H1 (cell line): ENCODE measurements around the gene MAML3. TPM values are rescaled to one million over a fixed set of nuclear protein-coding genes. Genes with fewer than 3 reads are reported as not detected.

ENCODE experiments used
- CTCF ChIA-PET: fragments of 300-600 bp; sonication (Branson Sonifier 250); formaldehyde crosslinking; loops from one replicate; lab custom pipeline; 2021; ENCODE audit not compliant: partially characterized antibody; lab: Charles Lee
- POLR2A ChIA-PET: fragments of 300-600 bp; sonication (Branson Sonifier 250); formaldehyde crosslinking; loops from one replicate; lab custom pipeline; 2021; ENCODE audit warnings: inconsistent platforms; ENCODE audit not compliant: partially characterized antibody; lab: Charles Lee
- DNase-seq, 2 experiments: peaks; one replicate each; pipeline versions ENCODE4 v3.0.0 to v3.0.0-alpha.2; 2010 to 2022; ENCODE audit warnings: low spot score in 2 of 2, low read depth in 1 of 2, mixed read lengths in 1 of 2
- FAIRE-seq: peaks from 2 replicates; lab custom pipeline; 2011; peaks lifted over from hg19 to GRCh38; lab: Jason Lieb, UNC
- H2AFZ ChIP-seq: 2 replicates; pipeline ENCODE4 v1.8.1; 2012; ENCODE audit warnings: low read length, inconsistent platforms
- H2AK5ac ChIP-seq: 2 replicates; pipeline ENCODE4 v1.6.1; 2013; ENCODE audit warnings: low read depth, low read length
- H2BK120ac ChIP-seq: replicated peaks from 2 replicates; pipeline ENCODE3; 2013; ENCODE audit warnings: low read depth, low read length, inconsistent platforms
- H2BK12ac ChIP-seq: 2 replicates; pipeline ENCODE4 v1.6.1; 2013; ENCODE audit warnings: low read depth, low read length
- H2BK15ac ChIP-seq: 2 replicates; pipeline ENCODE4 v1.6.1; 2013; ENCODE audit warnings: low read length
- H2BK20ac ChIP-seq: 2 replicates; pipeline ENCODE4 v1.6.1; 2013; ENCODE audit warnings: low read length
- H2BK5ac ChIP-seq: 2 replicates; pipeline ENCODE4 v1.6.1; 2013; ENCODE audit warnings: low read depth, low read length
- H3K14ac ChIP-seq: 2 replicates; pipeline ENCODE4 v1.6.1; 2013; ENCODE audit warnings: inconsistent platforms; ENCODE audit not compliant: insufficient read length
- H3K18ac ChIP-seq: 2 replicates; pipeline ENCODE4 v1.6.1; 2013; ENCODE audit warnings: low read length; ENCODE audit errors: extremely low read depth
- H3K23ac ChIP-seq: 2 replicates; pipeline ENCODE4 v1.6.1; 2013; ENCODE audit warnings: inconsistent platforms; ENCODE audit not compliant: insufficient read length
- H3K23me2 ChIP-seq: 2 replicates; pipeline ENCODE4 v1.6.1; 2013; ENCODE audit warnings: low read depth, low read length
- H3K27ac ChIP-seq: 2 replicates; pipeline ENCODE4 v1.6.1; 2011; ENCODE audit warnings: low read depth, low read length, inconsistent platforms
- H3K27me3 ChIP-seq, 4 experiments: replicated peaks in 1 of 4; 1 replicate in 1 of 4; 2 replicates in 3 of 4; pipeline versions ENCODE4 v1.6.1 to v1.8.1; 2011 to 2013; ENCODE audit warnings: low read length in 3 of 4, mild to moderate bottlenecking in 3 of 4, inconsistent platforms in 2 of 4, mixed read lengths in 2 of 4, moderate library complexity in 1 of 4; ENCODE audit not compliant: control insufficient read depth in 3 of 4, insufficient read depth in 3 of 4; ENCODE audit errors: extremely low read depth in 1 of 4
- H3K36me3 ChIP-seq, 4 experiments: 2 replicates each; pipeline versions ENCODE4 v1.6.1 to v1.8.1; 2011 to 2013; ENCODE audit warnings: mild to moderate bottlenecking in 4 of 4, low read length in 3 of 4, moderate library complexity in 2 of 4, control low read depth in 1 of 4, inconsistent platforms in 1 of 4; ENCODE audit not compliant: insufficient read depth in 4 of 4, control insufficient read depth in 2 of 4
- H3K4ac ChIP-seq: replicated peaks from 2 replicates; pipeline ENCODE3; 2013; ENCODE audit warnings: low read length, low read depth, mixed read lengths, inconsistent platforms; ENCODE audit not compliant: insufficient read length
- H3K4me1 ChIP-seq, 4 experiments: replicated peaks in 1 of 4; 1 replicate in 1 of 4; 2 replicates in 3 of 4; pipeline versions ENCODE4 v1.6.1 to v1.8.1; 2011 to 2013; ENCODE audit warnings: low read length in 3 of 4, inconsistent platforms in 2 of 4, mixed read lengths in 1 of 4; ENCODE audit not compliant: insufficient read depth in 4 of 4, control insufficient read depth in 3 of 4
- H3K4me2 ChIP-seq, 2 experiments: 2 replicates each; pipeline versions ENCODE4 v1.6.1 to v1.8.1; 2011 to 2013; ENCODE audit warnings: low read depth in 2 of 2, low read length in 2 of 2, control low read depth in 1 of 2, inconsistent platforms in 1 of 2, mild to moderate bottlenecking in 1 of 2; ENCODE audit not compliant: insufficient read depth in 1 of 2
- H3K4me3 ChIP-seq, 4 experiments: fragments of 200-600, 300-600 bp in 1 of 4; sonication (generic), shearing (Covaris generic), sonication (Bioruptor Twin) in 1 of 4; 2 replicates each; pipeline versions ENCODE4 v1.5.1 to v1.8.1; 2011 to 2016; ENCODE audit warnings: low read length in 4 of 4, low read depth in 3 of 4, control low read depth in 2 of 4, inconsistent platforms in 2 of 4, mild to moderate bottlenecking in 2 of 4, mixed read lengths in 1 of 4, moderate library complexity in 1 of 4; ENCODE audit not compliant: insufficient read depth in 2 of 4; ENCODE audit errors: extremely low read depth in 1 of 4
- H3K56ac ChIP-seq: replicated peaks from 2 replicates; pipeline ENCODE3; 2013; ENCODE audit warnings: low read depth, mild to moderate bottlenecking, mixed read lengths, low read length, inconsistent platforms; ENCODE audit not compliant: insufficient read length
- H3K79me1 ChIP-seq: 2 replicates; pipeline ENCODE4 v1.6.1; 2013; ENCODE audit warnings: low read depth, low read length, control low read depth
- H3K79me2 ChIP-seq, 2 experiments: 2 replicates each; pipeline versions ENCODE4 v1.6.1 to v1.8.1; 2012 to 2013; ENCODE audit warnings: low read length in 2 of 2, mild to moderate bottlenecking in 2 of 2, inconsistent platforms in 1 of 2; ENCODE audit not compliant: insufficient read depth in 2 of 2, control insufficient read depth in 1 of 2
- H3K9ac ChIP-seq, 4 experiments: replicated peaks in 1 of 4; 1 replicate in 1 of 4; 2 replicates in 3 of 4; pipeline versions ENCODE4 v1.6.1 to v1.8.1; 2011 to 2013; ENCODE audit warnings: low read depth in 3 of 4, low read length in 3 of 4, control low read depth in 2 of 4, mild to moderate bottlenecking in 2 of 4, moderate library complexity in 2 of 4, inconsistent platforms in 1 of 4; ENCODE audit errors: extremely low read depth in 1 of 4
- H3K9me3 ChIP-seq, 2 experiments: 2 replicates each; pipeline versions ENCODE4 v1.6.1 to v1.8.1; 2012 to 2013; ENCODE audit warnings: mild to moderate bottlenecking in 2 of 2, moderate library complexity in 2 of 2, control low read depth in 1 of 2, inconsistent platforms in 1 of 2, low read depth in 1 of 2, low read length in 1 of 2, mixed read lengths in 1 of 2; ENCODE audit not compliant: insufficient read depth in 2 of 2
- H4K20me1 ChIP-seq, 2 experiments: replicated peaks in 1 of 2; 2 replicates each; pipeline versions ENCODE3 to v1.8.1; 2011 to 2013; ENCODE audit warnings: inconsistent platforms in 2 of 2, low read length in 2 of 2, mild to moderate bottlenecking in 1 of 2; ENCODE audit not compliant: insufficient read depth in 2 of 2, control insufficient read depth in 1 of 2
- H4K5ac ChIP-seq: 2 replicates; pipeline ENCODE4 v1.6.1; 2013; ENCODE audit warnings: low read length, low read depth, mixed read lengths, inconsistent platforms; ENCODE audit not compliant: insufficient read length
- H4K8ac ChIP-seq: 2 replicates; pipeline ENCODE4 v1.8.0; 2013; ENCODE audit warnings: mild to moderate bottlenecking, moderate library complexity, low read length, inconsistent platforms; ENCODE audit not compliant: insufficient read depth; ENCODE audit errors: extremely low read depth
- H4K91ac ChIP-seq: replicated peaks from 2 replicates; pipeline ENCODE3; 2013; ENCODE audit warnings: low read length, mixed read lengths, inconsistent platforms; ENCODE audit not compliant: insufficient read length
- KDM1A ChIP-seq: fragments of 200-600, 300-600 bp; sonication (generic); IDR thresholded peaks from 2 replicates; pipeline ENCODE4 v1.7.1; 2016; ENCODE audit warnings: mild to moderate bottlenecking, low read length, borderline replicate concordance
- RXRA ChIP-seq: IDR thresholded peaks from 2 replicates; pipeline ENCODE4 v1.6.1; 2011; ENCODE audit warnings: low read depth, mild to moderate bottlenecking, low read length, moderate library complexity; ENCODE audit not compliant: insufficient read depth
- SP4 ChIP-seq: IDR thresholded peaks from 2 replicates; pipeline ENCODE4 v1.6.1; 2012; ENCODE audit warnings: low read length, inconsistent platforms
- TBP ChIP-seq: IDR thresholded peaks from 2 replicates; pipeline ENCODE4 v1.6.1; 2011; ENCODE audit warnings: low read depth, low read length, improper control_type of control experiment
- WGBS, 2 experiments: shearing (Covaris generic) in 1 of 2; methylation state at CpG; one replicate each; pipeline versions ENCODE4 v1.1.6 to v1.1.7; 2013 to 2015; ENCODE audit warnings: low lambda C conversion rate in 2 of 2, mixed read lengths in 2 of 2, inconsistent platforms in 1 of 2, low coverage in 1 of 2, missing lambda C conversion rate in 1 of 2; ENCODE audit not compliant: insufficient replicate concordance in 2 of 2, insufficient coverage in 1 of 2, insufficient read length in 1 of 2; ENCODE audit errors: extremely low coverage in 1 of 2, missing lambda C conversion rate in 1 of 2; 5-methylcytosine and 5-hydroxymethylcytosine counted together
- polyA plus RNA-seq, 7 experiments: library from polyadenylated mRNA; depleted of rRNA in 3 of 7; stranded (reverse) in 5 of 7; unstranded in 2 of 7; fragments of >200 nt in 5 of 7; fragments of 200-250 nt in 2 of 7; gene quantifications; 1 replicate in 5 of 7; 2 replicates in 1 of 7; 4 replicates in 1 of 7; pipeline versions ENCODE4 v1.2.1 to v1.2.3, GENCODE V29; 2011 to 2013; ENCODE audit warnings: missing spikeins in 2 of 7, mixed read lengths in 2 of 7
- total RNA-seq: library from RNA; stranded (reverse); fragmentation: NEBNext Ultra II Directional; extraction: Animal tissue kit (Norgen Biotek cat#: 25700); gene quantifications from 2 replicates; pipeline ENCODE4 v1.2.1, GENCODE V29; 2021

The MAML3 gene
- total and polyA plus RNA-seq, 2 of the 8 experiments (the other 6 are each of a cell fraction or from before 2014, with no cell fraction given) = 2.1 to 5.7 TPM

DNA sequence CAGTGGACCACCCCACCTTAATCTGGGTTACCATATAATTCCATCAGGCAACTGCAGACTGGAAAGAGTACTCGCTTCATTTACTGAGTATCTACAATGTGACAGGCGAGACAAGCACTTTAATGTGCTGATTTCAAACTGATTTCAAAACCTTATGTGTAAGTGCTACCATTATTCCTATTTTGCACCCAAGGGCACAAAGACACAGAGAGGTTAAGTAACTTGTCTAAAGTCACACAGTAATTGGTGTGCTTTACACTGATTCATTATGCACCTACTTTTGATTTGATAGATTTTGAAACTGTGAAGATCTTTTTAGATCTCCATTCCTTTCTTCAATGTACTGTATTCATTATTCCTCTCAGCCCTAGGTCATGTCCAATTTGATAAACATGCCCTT is 296.0 kb downstream of the MAML3 start:
- H2BK12ac ChIP-seq = no peak overlapping the region
- peaks cover 0 to 11% (median 3%) of the 10 kb centered on the region in 4 experiments; a peak in 4 of 7 replicates for H3K4me1 ChIP-seq
- H3K9me3 ChIP-seq = no peaks in the 10 kb centered on the region
- no peaks in the 10 kb centered on the region for H3K36me3 ChIP-seq
- TF ChIP-seq SP4 (no peak), KDM1A (peak; percentile 73; the same call in 1 of the 2 replicates), TBP (no peak), RXRA (no peak)
- TF ChIP-seq, all 59 proteins: peak for 1
- no peak for DNase-seq
- H3K79me1 ChIP-seq = no peaks in the 10 kb centered on the region
- H3K4me3 ChIP-seq = no peak overlapping the region
- H3K9ac ChIP-seq = no peak overlapping the region
- no peak overlapping the region for H4K8ac ChIP-seq
- no peaks in the 10 kb centered on the region for H4K20me1 ChIP-seq
- H3K14ac ChIP-seq = no peak overlapping the region
- no peak overlapping the region for H2AFZ ChIP-seq
- H3K27me3 ChIP-seq = no peaks in the 10 kb centered on the region
- no peaks in the 10 kb centered on the region for H3K23me2 ChIP-seq
- H2BK20ac ChIP-seq = no peak overlapping the region
- CTCF ChIA-PET = interaction anchor here (0.9 to 1.4 kb wide), 3 partner anchors 23 to 56 kb away, joined by 3 to 5 read pairs (median 3); no protein-coding TSS in a partner anchor
- no peak overlapping the region for H3K56ac ChIP-seq
- H3K27ac ChIP-seq = no peak overlapping the region
- H3K79me2 ChIP-seq = no peaks in the 10 kb centered on the region
- WGBS, 2 experiments = 47% methylated on average over 2 of the region's 2 CpGs; no CpG with 5 or more reads in 1 of the 2 experiments
- H3K18ac ChIP-seq = no peak overlapping the region; the same call in 1 of the 2 replicates
- POLR2A ChIA-PET = no interaction called here
- H2AK5ac ChIP-seq = no peak overlapping the region
- no peak overlapping the region for H3K23ac ChIP-seq
- no peak overlapping the region for H2BK5ac ChIP-seq
- no peak overlapping the region for H4K5ac ChIP-seq
- no peak overlapping the region for H2BK15ac ChIP-seq
- H4K91ac ChIP-seq = no peak overlapping the region
- no peak overlapping the region for H3K4me2 ChIP-seq
- no peak for FAIRE-seq
- H3K4ac ChIP-seq = no peak overlapping the region
- H2BK120ac ChIP-seq = no peak overlapping the region
